ENCODE results near the gene RSPH10B2. TPM values are rescaled to one million over a fixed set of nuclear protein-coding genes. Genes with fewer than 3 reads are reported as not detected.

RSPH10B2 gene
- total RNA-seq, 1 experiment from 2014 or later = 0.37 TPM

GRCh38 chr7:6729492-6730342, 24.2 kb upstream of the RSPH10B2 start (continued):
- TF ChIP-seq CBX3 (IDR thresholded peaks at IDR 0.05; ENCODE audit: low read depth) (no peak), SP1 (IDR thresholded peaks at IDR 0.05; ENCODE audit: low read depth) (peak; percentile 50), SRF (IDR thresholded peaks at IDR 0.05; ENCODE audit: low read depth) (no peak), POLR2A (IDR thresholded peaks at IDR 0.05; ENCODE audit: borderline replicate concordance, extremely low read depth, insufficient read depth, insufficient read length) (peak; percentile 75), ZNF274 (IDR thresholded peaks at IDR 0.05; ENCODE audit: low read depth, low read length) (no peak), CEBPB (IDR thresholded peaks at IDR 0.05; ENCODE audit: low read depth) (no peak), ATF3 (IDR thresholded peaks at IDR 0.05) (no peak), FOSL1 (IDR thresholded peaks at IDR 0.05; ENCODE audit: low read depth) (no peak), ZBTB33 (IDR thresholded peaks at IDR 0.05; ENCODE audit: extremely low read depth, insufficient replicate concordance, low read length) (no peak), POLR2AphosphoS5 (IDR thresholded peaks at IDR 0.05; ENCODE audit: low read depth, low read length) (peak; percentile 89), EGR1 (IDR thresholded peaks at IDR 0.05; ENCODE audit: low read depth) (no peak)

GRCh38 chr7:6730343-6730633, 23.6 kb upstream of the RSPH10B2 start:
- Histone ChIP-seq H3K36me3 (ENCODE audit: control insufficient read depth in 1 of 2, insufficient read depth in 2 of 2, low read length in 2 of 2) (peaks cover 11 to 12% of the 10 kb centered on the region in 2 experiments; a peak in 3 of 4 replicates), H3K27me3 (ENCODE audit: insufficient read depth, low read length) (no peaks in the 10 kb centered on the region), H3K4me1 (ENCODE audit: control insufficient read depth in 1 of 2, insufficient read depth in 2 of 2, low read length in 2 of 2) (peaks cover 17 to 21% of the 10 kb centered on the region in 2 experiments), H2AFZ (ENCODE audit: low read depth, low read length, poor library complexity, severe bottlenecking) (no peak overlapping the region), H3K9ac (ENCODE audit: low read length) (peak overlapping the region; percentile 94), H3K9me2 (ENCODE audit: insufficient read depth) (no peaks in the 10 kb centered on the region), H3K79me2 (ENCODE audit: insufficient read depth, low read length) (peaks cover 41% of the 10 kb centered on the region), H3K27ac (ENCODE audit: low read depth, low read length) (peak overlapping the region; percentile 79), H4K20me1 (ENCODE audit: insufficient read depth) (no peaks in the 10 kb centered on the region), H3K4me3 (replicated peaks in 1 of 2; ENCODE audit: low read depth in 1 of 2, low read length in 2 of 2) (peak overlapping the region; percentile 86 to 91), H3K9me3 (ENCODE audit: control insufficient read depth in 1 of 2, insufficient read depth in 1 of 2, low read depth in 1 of 2, low read length in 2 of 2) (no peaks in the 10 kb centered on the region), H3K4me2 (ENCODE audit: low read length) (peak overlapping the region; percentile 69)
- ChIA-PET RAD21 (ENCODE audit: low non-redundant PET in 1 of 2, low total read pairs in 2 of 2, uncharacterized antibody in 2 of 2, unreplicated experiment in 2 of 2) (no interaction called here), CTCF (no interaction called here), POLR2A (no interaction called here)
- BruUV-seq (replicated peaks) = no TSS peak
- DNase-seq (ENCODE audit: low read depth, low spot score) = no peak
- no peak for ATAC-seq
- intact Hi-C loops (cut with micrococcal nuclease) = no loop called here
- no peak for TF ChIP-seq SIN3A (IDR thresholded peaks at IDR 0.05; ENCODE audit: low read depth)
- TF ChIP-seq CTCF (IDR thresholded peaks at IDR 0.05 in 2 of 3, conservative IDR thresholded peaks at IDR 0.05 in 1 of 3; ENCODE audit: borderline replicate concordance in 1 of 3, insufficient read depth in 1 of 3, low read depth in 2 of 3, low read length in 2 of 3) = no peak
- no peak for TF ChIP-seq POLR2AphosphoS5 (IDR thresholded peaks at IDR 0.05; ENCODE audit: low read depth, low read length)
- TF ChIP-seq SP1 (IDR thresholded peaks at IDR 0.05; ENCODE audit: low read depth) = no peak
- no peak for TF ChIP-seq ZBTB33 (IDR thresholded peaks at IDR 0.05; ENCODE audit: extremely low read depth, insufficient replicate concordance, low read length)
- TF ChIP-seq YY1 (IDR thresholded peaks at IDR 0.05; ENCODE audit: extremely low read depth, insufficient replicate concordance, low read depth, low read length) = no peak
- TF ChIP-seq TCF7L2 (IDR thresholded peaks at IDR 0.05; ENCODE audit: borderline replicate concordance, extremely low read depth, insufficient read depth, insufficient read length) = no peak
- TF ChIP-seq EZH2 (IDR thresholded peaks at IDR 0.05) = no peak
- no peak for TF ChIP-seq CBX3 (IDR thresholded peaks at IDR 0.05; ENCODE audit: low read depth)
- TF ChIP-seq ZNF274 (IDR thresholded peaks at IDR 0.05; ENCODE audit: low read depth, low read length) = no peak
- TF ChIP-seq CEBPB (IDR thresholded peaks at IDR 0.05; ENCODE audit: low read depth) = no peak

Data from HCT116 (cell line).